PC-9 (cell line): ENCODE results near the gene ERP27.

Source experiments
- EZH2 ChIP-seq: fragments of 200-600 bp; sonication (generic); IDR thresholded peaks from 2 replicates; pipeline ENCODE4 v1.8.0; 2017; ENCODE audit warnings: antibody characterized with exemption, low read depth
- TF ChIP-seq, protein P1 (sequence below): fragments of 200-600 bp; sonication (generic); conservative IDR thresholded peaks from 2 replicates; pipeline ENCODE4 v1.6.1; 2017; ENCODE audit warnings: mixed run types, antibody characterized with exemption, mild to moderate bottlenecking, moderate library complexity

DNA sequence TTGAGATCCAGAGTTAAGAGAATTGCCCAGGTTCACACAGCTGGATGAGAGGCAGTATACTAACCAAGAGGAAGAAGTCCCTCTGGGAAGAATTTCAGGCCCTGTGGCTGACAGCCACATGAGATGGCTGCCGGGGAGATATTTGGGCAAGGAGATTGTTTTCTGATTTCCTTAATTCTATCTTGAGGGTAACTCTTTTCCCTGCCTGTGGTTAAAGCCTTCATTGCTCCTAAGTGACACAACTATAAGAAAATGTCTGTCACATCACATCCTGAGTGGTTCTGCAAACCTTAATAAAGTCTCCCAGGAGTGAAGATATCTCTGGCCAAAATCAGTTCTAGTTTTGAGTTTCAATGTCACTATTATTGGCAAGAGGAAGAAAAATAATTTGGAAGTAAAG, 13.5 kb upstream of the ERP27 start:
- TF ChIP-seq, protein P1, sequence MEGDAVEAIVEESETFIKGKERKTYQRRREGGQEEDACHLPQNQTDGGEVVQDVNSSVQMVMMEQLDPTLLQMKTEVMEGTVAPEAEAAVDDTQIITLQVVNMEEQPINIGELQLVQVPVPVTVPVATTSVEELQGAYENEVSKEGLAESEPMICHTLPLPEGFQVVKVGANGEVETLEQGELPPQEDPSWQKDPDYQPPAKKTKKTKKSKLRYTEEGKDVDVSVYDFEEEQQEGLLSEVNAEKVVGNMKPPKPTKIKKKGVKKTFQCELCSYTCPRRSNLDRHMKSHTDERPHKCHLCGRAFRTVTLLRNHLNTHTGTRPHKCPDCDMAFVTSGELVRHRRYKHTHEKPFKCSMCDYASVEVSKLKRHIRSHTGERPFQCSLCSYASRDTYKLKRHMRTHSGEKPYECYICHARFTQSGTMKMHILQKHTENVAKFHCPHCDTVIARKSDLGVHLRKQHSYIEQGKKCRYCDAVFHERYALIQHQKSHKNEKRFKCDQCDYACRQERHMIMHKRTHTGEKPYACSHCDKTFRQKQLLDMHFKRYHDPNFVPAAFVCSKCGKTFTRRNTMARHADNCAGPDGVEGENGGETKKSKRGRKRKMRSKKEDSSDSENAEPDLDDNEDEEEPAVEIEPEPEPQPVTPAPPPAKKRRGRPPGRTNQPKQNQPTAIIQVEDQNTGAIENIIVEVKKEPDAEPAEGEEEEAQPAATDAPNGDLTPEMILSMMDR = no peak
- no peak for TF ChIP-seq EZH2
